Stimulated activated naive CD8-positive, alpha-beta T cell treated with anti-CD3 and anti-CD28 coated beads, Interleukin-15, Interleukin-2, amounts not matched to agents 100 ng/mL and 50 ng/mL, for 24 hours (primary cell): ENCODE data around the gene FBXO47.

ENCODE experiments used
- H3K27ac Mint-ChIP-seq: one replicate; pipeline ENCODE4 v1.8.0; 2021; ENCODE audit warnings: mild to moderate bottlenecking, mixed read lengths
- H3K27me3 Mint-ChIP-seq: one replicate; pipeline ENCODE4 v1.8.0; 2021; ENCODE audit warnings: mixed read lengths
- H3K36me3 Mint-ChIP-seq: one replicate; pipeline ENCODE4 v1.8.0; 2021; ENCODE audit warnings: low read depth, mixed read lengths
- H3K4me1 Mint-ChIP-seq: one replicate; pipeline ENCODE4 v1.8.0; 2021; ENCODE audit warnings: low read depth, mixed read lengths
- H3K4me3 Mint-ChIP-seq: one replicate; pipeline ENCODE4 v1.8.0; 2021; ENCODE audit warnings: mild to moderate bottlenecking, mixed read lengths
- H3K9me3 Mint-ChIP-seq: one replicate; pipeline ENCODE4 v1.8.0; 2021; ENCODE audit warnings: mixed read lengths

FBXO47 gene

GRCh38 chr17:38907930-38908675, 59.1 kb downstream of the FBXO47 start:
- H3K4me1 Mint-ChIP-seq, result peaks cover 44% of the 10 kb centered on the region
- H3K9me3 Mint-ChIP-seq, result no peaks in the 10 kb centered on the region
- peak overlapping the region; percentile 59 for H3K27ac Mint-ChIP-seq
- H3K36me3 Mint-ChIP-seq, result peaks cover 24% of the 10 kb centered on the region
- H3K27me3 Mint-ChIP-seq, result no peaks in the 10 kb centered on the region
- peak overlapping the region; percentile 23 for H3K4me3 Mint-ChIP-seq

GRCh38 chr17:38906460-38907228, 60.6 kb downstream of the FBXO47 start:
- H3K36me3 Mint-ChIP-seq, result peaks cover 30% of the 10 kb centered on the region
- no peak overlapping the region for H3K4me3 Mint-ChIP-seq
- H3K4me1 Mint-ChIP-seq, result peaks cover 50% of the 10 kb centered on the region
- no peaks in the 10 kb centered on the region for H3K9me3 Mint-ChIP-seq
- peak overlapping the region; percentile 59 for H3K27ac Mint-ChIP-seq
- no peaks in the 10 kb centered on the region for H3K27me3 Mint-ChIP-seq

GRCh38 chr17:38905375-38905774, 61.8 kb downstream of the FBXO47 start:
- peak overlapping the region; percentile 67 for H3K27ac Mint-ChIP-seq
- H3K36me3 Mint-ChIP-seq, result peaks cover 35% of the 10 kb centered on the region
- H3K4me1 Mint-ChIP-seq, result peaks cover 62% of the 10 kb centered on the region
- H3K4me3 Mint-ChIP-seq, result no peak overlapping the region
- no peaks in the 10 kb centered on the region for H3K27me3 Mint-ChIP-seq
- H3K9me3 Mint-ChIP-seq, result no peaks in the 10 kb centered on the region

- Mint-ChIP-seq H3K4me3 (no peak overlapping the region), H3K4me1 (peaks cover 65% of the 10 kb centered on the region), H3K9me3 (no peaks in the 10 kb centered on the region), H3K36me3 (peaks cover 35% of the 10 kb centered on the region), H3K27me3 (no peaks in the 10 kb centered on the region), H3K27ac (no peak overlapping the region)
Measured at GRCh38 chr17:38904892-38905291, 62.3 kb downstream of the FBXO47 start.

GRCh38 chr17:38903404-38903803, 63.8 kb downstream of the FBXO47 start:
- peaks cover 73% of the 10 kb centered on the region for H3K4me1 Mint-ChIP-seq
- H3K9me3 Mint-ChIP-seq, result no peaks in the 10 kb centered on the region
- H3K27ac Mint-ChIP-seq, result peak overlapping the region; percentile 17
- H3K36me3 Mint-ChIP-seq, result peaks cover 46% of the 10 kb centered on the region
- H3K4me3 Mint-ChIP-seq, result no peak overlapping the region
- no peaks in the 10 kb centered on the region for H3K27me3 Mint-ChIP-seq

- H3K27me3 Mint-ChIP-seq, result no peaks in the 10 kb centered on the region
- H3K27ac Mint-ChIP-seq, result peak overlapping the region; percentile 88
- H3K36me3 Mint-ChIP-seq, result peaks cover 60% of the 10 kb centered on the region
- no peaks in the 10 kb centered on the region for H3K9me3 Mint-ChIP-seq
- peaks cover 77% of the 10 kb centered on the region for H3K4me1 Mint-ChIP-seq
- H3K4me3 Mint-ChIP-seq, result peak overlapping the region; percentile 53
Measured at GRCh38 chr17:38900978-38901656, 66.1 kb downstream of the FBXO47 start.

GRCh38 chr17:38899421-38899820, 67.8 kb downstream of the FBXO47 start:
- H3K4me3 Mint-ChIP-seq, result peak overlapping the region; percentile 83
- no peaks in the 10 kb centered on the region for H3K9me3 Mint-ChIP-seq
- peaks cover 74% of the 10 kb centered on the region for H3K4me1 Mint-ChIP-seq
- H3K27ac Mint-ChIP-seq, result peak overlapping the region; percentile 94
- no peaks in the 10 kb centered on the region for H3K27me3 Mint-ChIP-seq
- peaks cover 54% of the 10 kb centered on the region for H3K36me3 Mint-ChIP-seq

GRCh38 chr17:38898812-38899348, 68.3 kb downstream of the FBXO47 start:
- no peaks in the 10 kb centered on the region for H3K27me3 Mint-ChIP-seq
- H3K4me1 Mint-ChIP-seq, result peaks cover 79% of the 10 kb centered on the region
- H3K36me3 Mint-ChIP-seq, result peaks cover 52% of the 10 kb centered on the region
- peak overlapping the region; percentile 83 for H3K4me3 Mint-ChIP-seq
- H3K27ac Mint-ChIP-seq, result peak overlapping the region; percentile 94
- H3K9me3 Mint-ChIP-seq, result no peaks in the 10 kb centered on the region

- peaks cover 47% of the 10 kb centered on the region for H3K36me3 Mint-ChIP-seq
- peak overlapping the region; percentile 94 for H3K27ac Mint-ChIP-seq
- peaks cover 81% of the 10 kb centered on the region for H3K4me1 Mint-ChIP-seq
Measured at GRCh38 chr17:38898291-38898679, 68.9 kb downstream of the FBXO47 start.

GRCh38 chr17:38897671-38898290, 69.4 kb downstream of the FBXO47 start:
- Mint-ChIP-seq H3K9me3 (no peaks in the 10 kb centered on the region), H3K27me3 (no peaks in the 10 kb centered on the region), H3K27ac (peak overlapping the region; percentile 94), H3K36me3 (peaks cover 42% of the 10 kb centered on the region), H3K4me1 (peaks cover 82% of the 10 kb centered on the region), H3K4me3 (peak overlapping the region; percentile 83)

More at GRCh38 chr17:38898291-38898679, 68.9 kb downstream of the FBXO47 start:
- H3K27me3 Mint-ChIP-seq, result no peaks in the 10 kb centered on the region
- H3K4me3 Mint-ChIP-seq, result peak overlapping the region; percentile 83
- H3K9me3 Mint-ChIP-seq, result no peaks in the 10 kb centered on the region

- no peaks in the 10 kb centered on the region for H3K27me3 Mint-ChIP-seq
- H3K4me3 Mint-ChIP-seq, result peak overlapping the region; percentile 83
- H3K9me3 Mint-ChIP-seq, result no peaks in the 10 kb centered on the region
- H3K27ac Mint-ChIP-seq, result peak overlapping the region; percentile 94
- H3K36me3 Mint-ChIP-seq, result peaks cover 42% of the 10 kb centered on the region
- peaks cover 87% of the 10 kb centered on the region for H3K4me1 Mint-ChIP-seq
Measured at GRCh38 chr17:38897176-38897575, 70.0 kb downstream of the FBXO47 start.

- Mint-ChIP-seq H3K4me3 (no peak overlapping the region), H3K36me3 (peaks cover 46% of the 10 kb centered on the region), H3K27me3 (no peaks in the 10 kb centered on the region)
Measured at GRCh38 chr17:38896346-38896954, 70.8 kb downstream of the FBXO47 start.

GRCh38 chr17:38894276-38894675, 72.9 kb downstream of the FBXO47 start:
- H3K27ac Mint-ChIP-seq, result peak overlapping the region; percentile 49
- no peaks in the 10 kb centered on the region for H3K9me3 Mint-ChIP-seq
- H3K4me1 Mint-ChIP-seq, result peaks cover 91% of the 10 kb centered on the region
- no peaks in the 10 kb centered on the region for H3K27me3 Mint-ChIP-seq
- H3K36me3 Mint-ChIP-seq, result peaks cover 45% of the 10 kb centered on the region
- no peak overlapping the region for H3K4me3 Mint-ChIP-seq

More at GRCh38 chr17:38896346-38896954, 70.8 kb downstream of the FBXO47 start:
- Mint-ChIP-seq H3K27ac (peak overlapping the region; percentile 94), H3K4me1 (peaks cover 90% of the 10 kb centered on the region), H3K9me3 (no peaks in the 10 kb centered on the region)

GRCh38 chr17:38893607-38894006, 73.6 kb downstream of the FBXO47 start:
- peak overlapping the region; percentile 49 for H3K27ac Mint-ChIP-seq
- peaks cover 91% of the 10 kb centered on the region for H3K4me1 Mint-ChIP-seq
- H3K27me3 Mint-ChIP-seq, result no peaks in the 10 kb centered on the region
- no peaks in the 10 kb centered on the region for H3K9me3 Mint-ChIP-seq
- H3K4me3 Mint-ChIP-seq, result no peak overlapping the region
- H3K36me3 Mint-ChIP-seq, result peaks cover 47% of the 10 kb centered on the region
